WI38 (cell line): ENCODE measurements around the gene MFSD11.
A peak's percentile ranks its signal among the peaks of the same experiment; 100 is the strongest.
"Not testable (repeated sequence)": the region's sequence is repeated elsewhere in the genome, so short reads cannot be mapped to it uniquely, and the experiment has no call there.

Experiments used
- H3K4me3 ChIP-seq: 2 replicates; pipeline ENCODE4 v1.5.1; 2011; ENCODE audit warnings: low read depth, mild to moderate bottlenecking, control low read depth, low read length
- TF ChIP-seq, protein P1 (sequence below): IDR thresholded peaks from 2 replicates; pipeline ENCODE4 v1.5.1; 2012; ENCODE audit warnings: low read depth, mild to moderate bottlenecking, control low read depth, low read length

Gene MFSD11

DNA sequence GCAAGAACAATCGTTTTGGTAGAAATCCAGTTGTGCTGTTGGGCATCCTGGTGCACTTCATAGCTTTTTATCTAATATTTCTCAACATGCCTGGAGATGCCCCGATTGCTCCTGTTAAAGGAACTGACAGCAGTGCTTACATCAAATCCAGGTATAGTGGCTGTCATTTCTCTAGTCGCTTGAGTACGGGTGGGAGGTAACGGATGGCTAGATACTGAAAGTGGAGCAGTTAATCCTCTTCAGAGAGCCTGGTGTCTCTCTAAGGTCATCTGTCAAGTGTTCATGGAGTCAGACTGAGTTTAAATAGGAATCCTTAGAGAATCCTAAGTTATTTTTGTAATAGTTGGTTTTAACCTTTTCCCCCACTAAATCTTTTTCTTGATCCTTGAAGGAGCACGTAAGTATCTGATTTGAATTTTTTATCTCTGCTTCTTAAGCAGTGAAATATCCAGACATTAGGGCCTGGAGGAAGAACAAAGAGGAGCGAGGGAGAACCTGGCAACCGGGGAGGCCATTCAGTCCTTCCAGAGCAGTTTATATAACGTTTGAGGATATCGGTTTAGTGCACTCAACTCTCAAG, 37.2 kb downstream of the MFSD11 start:
- TF ChIP-seq, protein P1, sequence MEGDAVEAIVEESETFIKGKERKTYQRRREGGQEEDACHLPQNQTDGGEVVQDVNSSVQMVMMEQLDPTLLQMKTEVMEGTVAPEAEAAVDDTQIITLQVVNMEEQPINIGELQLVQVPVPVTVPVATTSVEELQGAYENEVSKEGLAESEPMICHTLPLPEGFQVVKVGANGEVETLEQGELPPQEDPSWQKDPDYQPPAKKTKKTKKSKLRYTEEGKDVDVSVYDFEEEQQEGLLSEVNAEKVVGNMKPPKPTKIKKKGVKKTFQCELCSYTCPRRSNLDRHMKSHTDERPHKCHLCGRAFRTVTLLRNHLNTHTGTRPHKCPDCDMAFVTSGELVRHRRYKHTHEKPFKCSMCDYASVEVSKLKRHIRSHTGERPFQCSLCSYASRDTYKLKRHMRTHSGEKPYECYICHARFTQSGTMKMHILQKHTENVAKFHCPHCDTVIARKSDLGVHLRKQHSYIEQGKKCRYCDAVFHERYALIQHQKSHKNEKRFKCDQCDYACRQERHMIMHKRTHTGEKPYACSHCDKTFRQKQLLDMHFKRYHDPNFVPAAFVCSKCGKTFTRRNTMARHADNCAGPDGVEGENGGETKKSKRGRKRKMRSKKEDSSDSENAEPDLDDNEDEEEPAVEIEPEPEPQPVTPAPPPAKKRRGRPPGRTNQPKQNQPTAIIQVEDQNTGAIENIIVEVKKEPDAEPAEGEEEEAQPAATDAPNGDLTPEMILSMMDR, result no peak
- H3K4me3 ChIP-seq, result no peak overlapping the region

DNA sequence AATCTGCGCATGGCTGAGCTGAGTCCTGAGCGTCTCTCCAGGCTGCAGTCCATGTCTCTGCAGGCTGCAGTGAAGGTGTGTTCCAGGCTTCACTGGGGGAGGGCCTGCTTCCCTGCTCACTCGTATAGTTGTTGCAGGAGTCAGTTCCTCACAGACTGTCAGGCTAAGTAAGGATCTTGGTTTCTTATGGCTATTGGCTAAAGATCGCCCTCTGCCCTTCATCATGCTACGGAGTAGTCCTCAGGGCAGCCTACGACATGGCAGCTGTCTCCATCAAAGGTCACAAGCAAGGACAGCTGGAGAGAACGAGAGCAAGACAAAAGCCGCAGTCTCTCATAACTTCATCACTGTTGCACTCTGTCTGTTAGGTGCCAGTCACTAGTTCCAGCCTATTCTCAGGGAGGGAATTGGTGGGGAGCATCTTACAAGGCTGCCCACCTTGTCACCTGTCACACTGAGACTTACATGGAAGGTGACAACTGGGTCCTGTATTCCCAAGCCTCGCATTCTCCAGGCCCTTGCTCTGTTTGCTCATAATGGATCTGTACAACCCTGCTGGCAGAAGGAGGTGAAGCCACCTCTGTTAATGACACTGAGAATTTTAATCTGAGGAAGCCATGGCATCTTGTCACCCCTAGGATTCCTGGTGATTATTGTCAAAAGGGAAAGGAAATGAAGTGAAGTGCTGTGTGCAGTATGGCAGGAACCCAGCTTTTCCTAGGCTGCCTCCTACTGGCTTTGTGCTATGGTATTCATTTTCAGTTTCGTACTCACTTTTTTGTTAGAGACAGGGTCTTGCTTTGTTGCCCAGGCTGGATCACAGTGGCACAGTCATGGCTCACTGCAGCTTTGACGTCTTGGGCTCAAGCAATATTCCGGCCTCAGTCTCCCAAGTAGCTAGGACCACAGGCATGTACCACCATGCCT, 43.4 kb downstream of the MFSD11 start:
- no peak overlapping the region for H3K4me3 ChIP-seq
- TF ChIP-seq, protein P1, result no peak

DNA sequence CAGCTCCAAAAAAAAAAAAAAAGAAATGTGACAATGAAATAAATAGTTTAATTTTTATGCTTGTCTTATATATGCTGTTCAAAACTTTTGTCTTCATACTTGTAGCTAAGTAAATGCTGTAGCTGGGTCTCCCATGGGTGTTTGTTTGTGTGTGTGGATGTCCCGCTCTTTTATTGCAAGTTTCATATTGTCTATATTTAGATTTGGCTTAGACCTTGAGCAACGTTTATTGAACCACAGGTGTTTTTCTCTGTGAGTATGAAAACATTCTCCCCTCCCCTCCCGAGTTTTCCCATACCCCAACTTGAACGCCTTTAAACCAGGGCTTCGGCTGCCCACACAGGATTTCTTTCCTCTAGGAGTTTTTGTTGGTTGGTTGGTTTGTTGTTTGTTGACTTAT, 45.2 kb downstream of the MFSD11 start:
- TF ChIP-seq, protein P1, result no peak
- no peak overlapping the region for H3K4me3 ChIP-seq

DNA sequence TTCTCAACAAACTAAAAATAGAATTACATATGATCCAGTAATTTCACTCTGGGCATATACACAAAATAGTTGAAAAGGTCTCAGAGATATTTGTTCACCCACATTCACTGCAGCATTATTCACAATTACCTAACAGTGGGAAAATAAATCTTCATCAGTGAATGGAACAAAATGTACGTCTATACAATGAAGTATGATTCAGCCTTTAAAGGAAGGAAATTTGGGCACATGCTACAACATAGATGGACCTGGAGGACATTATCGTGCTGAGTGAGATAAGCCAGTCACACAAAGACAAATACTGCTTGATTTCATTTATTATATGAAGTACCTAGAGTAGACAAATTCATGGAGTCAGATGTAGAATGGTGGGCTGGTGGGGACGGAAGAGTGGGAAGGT, 47.0 kb downstream of the MFSD11 start:
- TF ChIP-seq, protein P1, result no peak
- no peak overlapping the region for H3K4me3 ChIP-seq

DNA sequence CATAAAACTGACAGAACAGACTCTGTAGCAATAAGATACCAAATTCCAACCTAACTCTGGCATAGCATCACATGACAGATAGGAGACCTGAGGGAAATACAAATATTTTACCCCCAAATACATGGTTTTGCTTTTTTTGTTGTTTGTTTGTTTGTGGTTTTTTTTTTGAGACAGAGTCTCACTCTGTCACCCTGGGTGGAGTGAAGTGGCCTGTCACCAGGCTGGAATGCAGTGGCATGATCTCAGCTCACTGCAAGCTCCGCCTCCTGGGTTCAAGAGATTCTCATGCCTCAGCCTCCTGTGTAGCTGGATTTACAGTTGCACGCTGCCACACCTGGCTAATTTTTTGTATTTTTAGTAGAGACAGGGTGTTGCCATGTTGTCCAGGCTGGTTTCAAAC, 49.9 kb downstream of the MFSD11 start:
- H3K4me3 ChIP-seq, result not testable (repeated sequence)

DNA sequence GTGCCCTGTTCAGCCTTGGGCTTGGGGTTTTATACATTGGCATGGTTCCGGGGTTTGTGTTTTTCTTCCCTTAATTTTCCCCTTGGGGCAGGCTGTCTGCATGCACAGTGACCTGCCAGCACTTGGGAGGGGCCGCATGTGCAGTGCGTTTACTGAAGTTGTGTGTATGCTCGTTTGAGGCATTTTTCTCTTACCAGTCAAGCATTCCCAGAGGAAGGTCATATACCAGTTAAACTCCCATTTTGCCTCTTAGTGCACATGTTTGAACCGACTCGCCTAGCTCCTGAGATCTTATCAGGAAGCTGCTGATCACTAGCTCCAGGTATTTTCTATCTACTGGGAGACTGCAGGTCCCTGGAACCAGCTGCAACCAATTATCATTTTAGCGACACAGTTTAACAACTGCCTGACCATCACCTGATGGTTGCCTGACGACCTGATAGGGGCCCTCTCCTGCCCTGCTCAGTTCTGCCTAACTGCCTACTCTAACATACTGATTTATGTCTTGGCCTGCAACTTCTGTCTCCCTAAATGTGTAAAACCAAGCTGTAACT, 51.4 kb downstream of the MFSD11 start:
- TF ChIP-seq, protein P1, result no peak
- no peak overlapping the region for H3K4me3 ChIP-seq

DNA sequence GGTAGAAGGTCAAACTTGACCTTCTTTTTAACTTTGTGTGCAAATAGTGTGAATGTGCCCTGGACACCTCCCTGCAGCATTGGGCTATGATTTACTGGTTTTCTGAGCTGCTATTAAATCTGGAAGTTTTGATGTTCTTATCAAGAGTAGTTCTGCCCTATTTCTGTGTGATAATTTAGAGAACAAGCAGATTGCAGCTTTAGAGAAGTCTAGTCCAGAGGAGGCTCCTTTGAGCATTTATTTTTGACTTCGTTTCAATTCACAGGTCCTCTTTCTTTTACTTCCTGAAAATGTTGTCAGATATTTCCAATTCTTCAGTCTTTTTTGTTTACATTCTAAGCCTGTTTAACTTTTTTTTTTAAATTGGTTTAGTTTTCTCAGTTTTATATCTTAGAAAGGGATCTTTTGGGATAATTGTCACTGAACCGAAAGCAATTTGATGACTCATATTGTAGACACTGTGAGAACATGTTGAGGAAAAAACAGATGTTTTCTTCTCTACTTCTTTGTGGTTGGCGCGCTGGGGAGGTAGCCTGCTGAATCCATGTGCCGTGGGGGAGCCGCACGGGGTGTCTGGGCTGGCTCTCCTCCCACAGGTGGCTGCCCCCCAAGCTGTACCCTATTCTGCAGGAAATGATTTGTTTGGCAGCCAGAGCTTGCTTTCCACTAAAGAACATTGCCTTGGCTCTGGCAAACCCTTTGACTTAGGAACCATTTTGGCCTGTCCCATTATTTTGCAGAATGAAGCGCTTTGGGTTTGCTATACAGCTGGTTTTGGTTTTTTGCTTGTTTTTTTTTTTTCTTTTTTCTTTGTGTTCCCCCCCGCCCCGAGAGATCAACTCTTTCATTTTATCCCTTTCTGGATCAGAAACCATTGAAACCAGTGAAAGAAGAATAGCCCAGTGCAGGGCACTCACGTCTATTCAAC, 53.4 kb downstream of the MFSD11 start:
- peak overlapping the region; percentile 23 for H3K4me3 ChIP-seq

More for the DNA sequence above, 53.4 kb downstream of the MFSD11 start:
- TF ChIP-seq, protein P1, result no peak
